Glomerular visceral epithelial cell (primary cell): ENCODE data around the gene PIMREG.

ENCODE experiments used
- DNase-seq: peaks from one replicate; pipeline ENCODE4 v3.0.0-alpha.2; 2016; ENCODE audit errors: extremely low spot score

PIMREG gene

DNA sequence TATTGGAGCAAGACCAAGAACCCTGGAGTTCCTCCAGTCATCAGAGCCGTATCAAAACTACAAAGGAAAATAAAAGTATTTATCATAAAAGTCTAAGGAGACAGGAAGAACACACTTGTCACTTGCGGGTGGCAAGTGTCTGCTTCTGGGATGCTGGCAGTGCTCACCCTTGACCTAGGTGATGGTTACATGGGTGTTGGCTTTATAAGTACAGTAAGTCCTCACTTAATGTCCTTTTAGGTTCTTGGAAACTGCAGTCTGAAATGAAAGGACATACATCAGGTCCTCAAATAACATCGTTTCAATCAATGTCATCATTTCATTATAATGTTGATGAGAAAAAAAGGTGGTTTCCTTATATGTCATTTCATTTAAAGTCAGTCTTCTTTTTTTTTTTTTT lies 6.3 kb upstream of the PIMREG start:
- no peak for DNase-seq

DNA sequence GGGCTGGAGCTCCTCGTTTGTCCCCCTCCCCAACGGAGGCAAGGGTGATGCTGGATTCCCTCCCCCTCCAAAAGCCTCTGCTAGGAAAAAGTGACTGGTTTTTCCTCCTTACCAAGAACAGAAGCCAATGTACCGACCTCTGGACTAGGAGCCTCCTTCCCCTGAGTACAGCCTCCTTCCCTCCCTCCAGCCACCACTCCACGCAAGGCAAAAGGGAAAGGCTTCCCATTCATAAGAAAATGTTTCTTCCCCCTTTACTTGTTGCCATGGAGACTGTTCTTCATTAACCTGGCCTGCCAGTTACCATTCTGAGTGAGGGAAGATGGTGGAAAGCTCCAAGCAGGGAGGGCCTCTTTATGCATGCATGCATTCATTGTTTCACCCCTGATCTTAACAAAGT lies 4.3 kb upstream of the PIMREG start:
- DNase-seq, result peak; percentile 13

DNA sequence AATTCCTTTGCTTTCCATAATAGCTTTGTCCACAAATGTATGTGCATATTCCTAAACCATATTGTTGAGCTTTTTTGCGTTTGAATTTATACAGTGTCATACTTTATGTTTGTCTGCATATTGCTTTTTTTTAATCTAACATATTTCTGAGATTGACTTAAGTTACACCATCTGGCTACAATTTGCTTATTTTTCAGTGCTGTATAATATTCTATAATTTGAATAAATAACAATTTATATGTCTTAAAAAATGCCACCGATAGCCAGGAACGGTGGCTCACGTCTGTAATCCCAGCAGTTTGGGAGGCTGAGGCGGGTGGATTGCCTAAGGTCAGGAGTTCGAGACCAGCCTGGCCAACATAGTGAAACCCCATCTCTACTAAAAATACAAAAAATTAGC lies 1.5 kb upstream of the PIMREG start:
- DNase-seq, result no peak

- no peak for DNase-seq
Measured at GRCh38 chr17:6444571-6445335, 498 bp downstream of the PIMREG start.

GRCh38 chr17:6446516-6447100 lies 2.4 kb downstream of the PIMREG start:
- no peak for DNase-seq

GRCh38 chr17:6448473-6448872 lies 4.2 kb downstream of the PIMREG start:
- no peak for DNase-seq

GRCh38 chr17:6449307-6449706 lies 5.1 kb downstream of the PIMREG start:
- no peak for DNase-seq

DNA sequence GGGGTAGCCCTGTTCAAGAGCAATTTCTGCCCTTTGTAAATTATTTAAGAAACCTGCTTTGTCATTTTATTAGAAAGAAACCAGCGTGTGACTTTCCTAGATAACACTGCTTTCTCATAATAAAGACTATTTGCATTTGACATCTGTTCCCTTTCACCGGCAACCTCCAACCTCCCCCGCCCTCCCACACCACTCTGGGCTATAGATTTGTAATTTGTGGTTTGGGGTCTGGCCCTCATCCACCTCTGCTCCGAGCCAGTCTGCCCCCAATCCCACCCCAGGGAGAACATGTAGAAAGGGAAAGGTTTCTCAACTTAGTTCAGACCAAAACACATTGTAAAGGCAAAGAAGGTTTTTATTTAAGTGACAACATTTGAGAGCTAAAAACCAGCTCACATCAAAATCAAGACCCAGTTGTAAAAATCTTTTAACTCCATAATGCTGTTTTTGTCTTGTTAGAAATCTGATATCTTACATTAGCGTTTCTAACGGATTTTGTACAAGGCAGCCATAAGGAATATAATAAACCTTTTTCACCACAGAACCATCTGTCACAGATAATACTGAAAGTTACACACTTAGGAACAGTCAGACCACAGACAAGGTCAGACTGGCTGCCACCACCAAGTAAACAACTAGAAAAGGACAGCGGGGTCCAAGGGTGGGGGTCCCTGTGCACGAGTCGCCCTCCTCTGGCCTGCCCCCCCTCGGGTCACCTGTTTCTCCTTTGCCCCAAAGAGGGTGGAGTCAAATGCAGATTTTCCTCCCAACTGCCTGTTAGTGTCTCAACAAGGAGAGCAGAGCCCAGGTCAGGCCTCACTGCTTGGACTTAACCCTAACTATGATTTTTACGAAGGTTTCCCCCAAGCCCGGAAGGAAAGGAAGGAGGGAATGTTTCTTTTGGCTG lies 6.9 kb downstream of the PIMREG start:
- DNase-seq, result no peak

DNA sequence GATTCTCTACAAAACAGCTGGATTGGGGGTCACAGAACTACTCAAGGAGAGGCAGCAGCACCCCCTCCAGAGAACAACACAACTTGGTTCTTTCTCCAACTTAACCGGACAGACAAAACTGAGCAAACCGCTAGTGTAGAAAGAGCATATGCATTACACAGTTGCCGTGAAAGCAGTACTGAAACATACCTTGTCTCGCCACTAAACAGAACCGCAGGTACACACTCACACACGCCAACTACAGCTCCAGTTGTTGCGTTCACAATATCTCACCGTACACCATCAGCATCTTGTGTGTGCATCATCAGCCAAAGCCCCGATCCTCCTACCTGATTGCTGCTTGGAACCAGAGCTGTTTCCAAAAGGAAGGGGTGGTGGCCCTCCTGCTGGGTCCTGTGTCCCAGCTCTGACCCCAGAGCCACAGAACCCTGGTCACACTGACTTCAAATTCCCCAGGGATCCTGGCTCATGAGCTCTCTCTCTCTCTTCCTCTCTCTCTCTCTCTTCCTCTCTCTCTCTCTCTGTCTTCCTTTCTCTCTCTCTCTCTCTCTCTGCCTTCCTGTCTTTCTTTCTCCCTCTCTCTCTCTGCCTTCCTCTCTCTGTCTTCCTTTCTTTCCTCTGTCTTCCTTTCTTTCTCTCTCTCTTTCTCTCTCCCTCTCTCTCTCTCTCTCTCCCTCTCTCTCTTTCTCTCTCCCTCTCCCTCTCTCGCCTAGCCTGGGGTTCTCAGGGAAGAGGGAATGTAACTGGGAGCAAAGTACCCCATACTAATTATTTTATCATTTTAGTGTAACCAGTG lies 8.4 kb downstream of the PIMREG start:
- no peak for DNase-seq

DNA sequence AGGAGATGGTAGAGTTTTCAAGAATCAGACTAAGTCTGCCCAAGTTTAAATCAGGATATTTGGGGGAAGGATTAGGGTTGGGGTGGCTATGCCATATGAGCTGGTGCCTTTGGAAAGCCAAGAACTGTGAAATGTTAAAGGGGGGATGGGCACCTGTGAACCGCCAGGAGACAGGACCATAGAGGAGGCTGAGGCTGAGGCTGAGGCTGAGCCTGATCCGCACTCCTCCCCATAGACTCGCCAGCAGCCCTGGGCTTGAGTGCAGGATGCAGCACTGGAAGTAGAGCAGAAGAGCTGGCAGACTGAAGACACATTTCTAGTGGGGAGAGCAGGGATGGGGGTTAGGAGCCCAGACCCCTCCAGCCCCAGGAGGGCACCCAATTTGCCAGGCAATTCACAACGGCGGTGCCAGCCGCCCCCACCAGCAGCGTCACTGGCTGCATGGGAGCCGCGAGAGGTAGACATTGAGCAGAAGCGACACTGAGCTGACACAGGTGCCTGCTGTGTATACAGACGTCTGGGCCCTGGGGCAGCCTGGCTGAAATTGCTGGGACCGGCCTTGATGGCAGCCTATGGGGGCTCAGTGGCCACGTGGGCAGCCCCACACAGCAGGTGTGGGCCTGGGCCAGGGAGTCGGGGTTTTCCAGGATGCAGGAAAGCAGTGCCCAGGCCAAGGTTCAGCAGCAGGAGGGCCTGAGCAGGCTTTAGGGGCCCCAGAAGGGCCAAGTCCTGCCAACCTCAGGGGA lies 9.2 kb downstream of the PIMREG start:
- DNase-seq, result no peak

- no peak for DNase-seq
Measured at GRCh38 chr17:6454495-6455320, 10.5 kb downstream of the PIMREG start.

- no peak for DNase-seq
Measured at GRCh38 chr17:6455321-6455705, 11.1 kb downstream of the PIMREG start.

GRCh38 chr17:6456321-6456720 lies 12.1 kb downstream of the PIMREG start:
- no peak for DNase-seq

DNA sequence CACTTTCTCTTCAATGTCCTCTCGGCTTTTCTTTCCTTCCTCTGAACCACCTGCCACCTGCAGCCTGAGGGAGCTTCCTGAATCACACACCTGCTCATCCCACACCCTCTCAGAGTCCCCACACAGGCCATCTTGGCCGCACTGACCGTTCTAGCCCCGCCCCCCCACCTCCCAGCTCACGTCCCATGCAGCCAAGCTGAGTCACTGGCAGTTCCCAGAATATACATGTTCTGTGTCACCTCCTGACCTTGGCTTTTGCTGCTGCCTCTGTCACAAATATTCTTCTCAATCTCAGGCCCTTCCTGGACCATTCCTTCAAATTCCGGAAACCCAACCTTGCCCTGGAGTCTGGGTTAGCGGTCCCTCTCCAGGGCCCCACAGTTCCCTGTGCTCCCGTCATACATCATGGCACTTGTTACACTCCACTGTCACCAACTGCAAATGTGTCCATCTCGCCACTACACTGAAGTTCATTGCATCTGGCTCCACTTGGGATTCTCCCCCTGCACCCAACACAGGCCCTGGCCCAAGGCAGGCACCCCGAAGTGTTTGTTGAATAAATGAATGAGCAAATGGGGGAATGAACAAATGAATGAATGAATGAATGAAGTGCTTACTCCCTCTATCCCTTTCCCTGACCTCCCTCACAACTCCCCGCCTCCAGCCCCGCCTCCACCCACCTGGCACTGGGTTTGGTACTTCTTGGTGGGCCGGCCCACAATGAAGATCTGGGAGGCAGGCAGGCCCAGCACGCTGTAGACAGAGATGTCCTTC lies 12.8 kb downstream of the PIMREG start:
- DNase-seq, result peak; percentile 49

DNA sequence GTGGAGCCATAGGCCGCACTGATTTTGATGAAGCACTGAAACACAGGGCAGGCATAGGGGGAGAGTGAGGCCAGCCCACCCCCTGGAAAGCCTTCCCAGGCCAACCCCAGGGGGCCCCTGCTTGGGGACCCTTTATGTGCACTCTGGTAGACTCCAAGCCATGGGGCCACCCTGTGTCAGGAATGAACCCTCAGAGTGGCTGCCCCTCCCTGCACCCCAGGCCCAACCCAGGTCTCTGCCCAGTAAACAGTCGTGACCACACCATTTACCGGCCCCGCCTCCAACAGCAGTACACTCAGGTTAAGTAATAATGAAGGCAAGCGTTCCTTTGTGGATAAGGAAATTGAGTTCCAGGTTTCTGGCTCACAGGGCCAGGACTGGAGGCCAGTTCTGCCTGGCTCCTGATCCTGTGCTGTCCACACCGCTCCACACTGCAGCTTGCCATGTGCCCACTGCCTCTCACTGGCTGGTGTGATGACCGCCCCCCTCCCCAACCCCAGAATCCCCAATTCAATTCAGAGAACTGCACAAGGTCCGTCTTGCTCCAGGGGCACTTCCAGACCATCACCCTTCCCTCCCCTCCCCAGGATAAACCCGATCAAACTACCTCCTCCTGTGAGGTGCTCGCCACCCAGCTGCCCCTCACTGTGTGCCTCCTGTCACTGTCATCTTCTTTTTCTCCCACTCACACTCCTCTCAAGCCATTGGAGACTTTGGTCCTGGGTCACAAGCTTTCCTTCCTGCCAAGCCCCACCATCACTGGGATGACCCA lies 13.6 kb downstream of the PIMREG start:
- no peak for DNase-seq

- DNase-seq, result no peak
Measured at GRCh38 chr17:6458460-6458950, 14.2 kb downstream of the PIMREG start.

GRCh38 chr17:6460531-6461161 lies 16.4 kb downstream of the PIMREG start:
- no peak for DNase-seq

GRCh38 chr17:6461246-6461645 lies 17.0 kb downstream of the PIMREG start:
- DNase-seq, result no peak
